Dedifferentiated amniotic fluid mesenchymal stem cell (primary cell): ENCODE results near the gene TTN.

Source experiments
- DNase-seq: peaks from one replicate; pipeline ENCODE4 v3.0.0-alpha.2; 2016; ENCODE audit errors: extremely low spot score

TTN gene

DNA sequence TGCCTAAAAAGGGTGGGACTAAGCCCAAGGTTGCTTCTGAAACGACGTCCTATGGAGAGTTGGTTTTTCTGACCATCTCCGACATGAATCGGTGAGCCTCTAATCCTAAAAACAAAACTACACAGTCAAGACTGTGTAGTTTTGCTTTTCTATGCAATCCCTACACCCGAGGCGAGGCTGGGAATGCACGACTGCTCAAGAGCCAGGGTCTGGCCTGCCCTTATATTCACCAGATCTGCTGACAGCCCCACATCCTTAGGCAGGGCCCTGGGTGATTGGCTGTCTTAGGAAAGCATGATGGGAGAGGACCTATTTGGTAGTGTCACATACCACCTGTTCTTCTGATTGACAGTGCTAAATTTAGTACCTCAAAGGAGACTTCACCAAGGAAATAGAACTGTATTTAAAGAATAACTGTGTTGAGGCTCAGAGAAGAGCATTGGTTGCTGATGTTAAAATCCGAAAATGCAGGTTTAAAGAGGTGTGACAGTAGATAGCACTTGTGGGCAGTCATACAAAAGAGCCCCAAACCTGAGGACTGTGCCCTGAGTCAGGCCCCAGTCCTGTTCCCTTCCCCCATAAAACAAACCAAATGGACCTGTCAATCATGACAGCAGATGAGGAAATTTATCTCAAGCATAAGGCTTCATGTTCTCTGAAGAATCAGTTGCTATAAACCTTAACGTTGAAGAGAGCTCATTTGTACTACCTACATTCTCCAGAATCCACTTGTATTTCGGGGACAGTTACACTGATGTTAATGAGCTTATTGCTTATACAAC, at the start of gene TTN:
Gene TTN, minus strand, starts transcription at position 197 of the 782 bp plus-strand sequence. CDS start 2,781 bp downstream, outside the sequence.
- no peak for DNase-seq

GRCh38 chr2:178855151-178855550, 47.9 kb upstream of the TTN start:
- no peak for DNase-seq

- no peak for DNase-seq
Measured at GRCh38 chr2:178848335-178848734, 41.1 kb upstream of the TTN start.

GRCh38 chr2:178846458-178846802, 39.2 kb upstream of the TTN start:
- DNase-seq: no peak

- DNase-seq: peak; percentile 47
Measured at GRCh38 chr2:178845566-178846457, 38.6 kb upstream of the TTN start.

GRCh38 chr2:178844701-178845100, 37.5 kb upstream of the TTN start:
- DNase-seq: no peak

DNA sequence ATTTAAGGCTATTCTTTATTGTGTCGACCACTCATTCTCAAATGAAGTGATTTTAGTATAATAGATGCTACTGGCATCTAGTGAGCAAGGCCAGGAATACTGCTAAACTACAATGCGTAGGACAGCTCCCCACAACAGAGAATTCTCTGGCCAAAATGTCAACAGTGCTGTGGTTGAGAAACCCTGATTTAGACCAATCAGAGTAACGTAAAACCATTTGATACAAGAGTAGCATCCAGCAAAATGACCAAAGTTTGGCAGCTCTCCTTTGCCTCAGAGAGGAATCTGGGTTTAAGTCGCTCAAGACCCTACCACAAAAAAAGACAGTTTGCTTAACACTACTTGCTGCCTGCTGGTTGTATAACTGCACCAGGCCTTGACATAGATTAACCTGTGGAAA, 37.0 kb upstream of the TTN start:
- DNase-seq: no peak

GRCh38 chr2:178843697-178844096, 36.5 kb upstream of the TTN start:
- no peak for DNase-seq

- DNase-seq: no peak
Measured at GRCh38 chr2:178836807-178837206, 29.6 kb upstream of the TTN start.

GRCh38 chr2:178834086-178834485, 26.9 kb upstream of the TTN start:
- no peak for DNase-seq

- DNase-seq: no peak
Measured at GRCh38 chr2:178833382-178833781, 26.2 kb upstream of the TTN start.

GRCh38 chr2:178830451-178830850, 23.2 kb upstream of the TTN start:
- DNase-seq: no peak

GRCh38 chr2:178829981-178830380, 22.8 kb upstream of the TTN start:
- DNase-seq: no peak

GRCh38 chr2:178829299-178829960, 22.2 kb upstream of the TTN start:
- no peak for DNase-seq

GRCh38 chr2:178828486-178828881, 21.3 kb upstream of the TTN start:
- no peak for DNase-seq

GRCh38 chr2:178827739-178828485, 20.7 kb upstream of the TTN start:
- no peak for DNase-seq

DNA sequence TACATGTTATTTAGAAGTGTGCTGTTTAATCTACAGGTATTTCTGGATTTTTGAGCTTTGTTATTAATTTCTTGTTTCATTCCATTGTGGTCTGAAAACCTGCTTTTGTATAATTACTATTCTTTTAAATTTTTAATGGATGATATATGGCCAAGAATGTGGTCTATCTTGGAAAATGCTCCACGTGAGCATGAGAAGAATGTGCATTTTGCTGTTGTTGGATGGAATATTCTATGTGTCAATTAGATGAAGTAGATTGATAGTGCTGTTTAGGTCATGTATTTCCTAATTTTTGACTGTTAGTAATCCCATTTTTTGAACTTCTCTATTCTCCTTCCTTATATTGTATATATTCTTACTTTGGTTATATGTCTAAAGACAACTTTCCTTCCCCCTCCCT, 19.9 kb upstream of the TTN start:
- DNase-seq: no peak

- no peak for DNase-seq
Measured at GRCh38 chr2:178825183-178825582, 18.0 kb upstream of the TTN start.

GRCh38 chr2:178824181-178824580, 17.0 kb upstream of the TTN start:
- no peak for DNase-seq

GRCh38 chr2:178819992-178820391, 12.8 kb upstream of the TTN start:
- DNase-seq: no peak

GRCh38 chr2:178819147-178819875, 12.1 kb upstream of the TTN start:
- DNase-seq: no peak
